Ishikawa (cell line): ENCODE results near the gene C17orf107.

Experiments
- CEBPB ChIP-seq: IDR thresholded peaks from 2 replicates; pipeline ENCODE4 v1.6.1; 2012
- CREB1 ChIP-seq: IDR thresholded peaks from 2 replicates; pipeline ENCODE4 v1.6.1; 2012; ENCODE audit warnings: low read depth
- REST ChIP-seq: IDR thresholded peaks from 2 replicates; pipeline ENCODE4 v1.6.1; 2012; ENCODE audit warnings: low read depth, mild to moderate bottlenecking

- TF ChIP-seq CEBPB (no peak), REST (no peak), CREB1 (no peak)
Measured at GRCh38 chr17:4880857-4881256, 18.5 kb upstream of the C17orf107 start.
